HepG2 (cell line): Measurements from ENCODE around the gene LIME1. TPM values are rescaled to one million over a fixed set of nuclear protein-coding genes. Genes with fewer than 3 reads are reported as not detected.

Source experiments
- GZF1 ChIP-seq: sonication (generic); formaldehyde crosslinking; IDR thresholded peaks from 2 replicates; pipeline ENCODE4 v1.5.1; 2020; ENCODE audit warnings: mild to moderate bottlenecking, missing genetic modification reagents
- MYPOP ChIP-seq: sonication (generic); formaldehyde crosslinking; IDR thresholded peaks from 2 replicates; pipeline ENCODE4 v1.8.1; 2023; ENCODE audit warnings: mild to moderate bottlenecking, moderate library complexity, missing genetic modification reagents
- PTBP1 ChIP-seq: fragments of 200-400 bp; formaldehyde crosslinking; IDR thresholded peaks from 2 replicates; pipeline ENCODE4 v1.6.1; 2018; ENCODE audit warnings: low read length, low read depth; ENCODE audit not compliant: poor library complexity, severe bottlenecking
- RNF219 ChIP-seq: sonication (generic); formaldehyde crosslinking; IDR thresholded peaks from 2 replicates; pipeline ENCODE4 v1.5.0; 2020; ENCODE audit warnings: mild to moderate bottlenecking, missing genetic modification reagents
- SAFB2 ChIP-seq: sonication (generic); formaldehyde crosslinking; IDR thresholded peaks from 2 replicates; pipeline ENCODE4 v1.5.1; 2020; ENCODE audit warnings: missing genetic modification reagents, low read depth, mild to moderate bottlenecking, borderline replicate concordance
- TARDBP ChIP-seq: sonication (generic); formaldehyde crosslinking; IDR thresholded peaks from 2 replicates; pipeline ENCODE4 v1.8.0; 2022; ENCODE audit warnings: mild to moderate bottlenecking, missing genetic modification reagents
- TERF1 ChIP-seq: sonication (generic); formaldehyde crosslinking; IDR thresholded peaks from 2 replicates; pipeline ENCODE4 v1.8.0; 2022; ENCODE audit warnings: mild to moderate bottlenecking, missing genetic modification reagents, moderate library complexity
- XBP1 ChIP-seq: sonication (generic); formaldehyde crosslinking; IDR thresholded peaks from 2 replicates; pipeline ENCODE4 v1.5.0; 2020; ENCODE audit warnings: missing genetic modification reagents
- ZMAT5 ChIP-seq: sonication (generic); formaldehyde crosslinking; IDR thresholded peaks from 2 replicates; pipeline ENCODE4 v1.5.0; 2020; ENCODE audit warnings: mild to moderate bottlenecking, low read depth, missing genetic modification reagents, borderline replicate concordance
- ZNF12 ChIP-seq: sonication (generic); formaldehyde crosslinking; IDR thresholded peaks from 2 replicates; pipeline ENCODE4 v1.5.0; 2020; ENCODE audit warnings: missing genetic modification reagents
- ZNF205 ChIP-seq: IDR thresholded peaks from 2 replicates; pipeline ENCODE4 v1.6.1; 2018; ENCODE audit warnings: missing biosample characterization, missing genetic modification reagents
- ZNF275 ChIP-seq: sonication (generic); formaldehyde crosslinking; IDR thresholded peaks from 2 replicates; pipeline ENCODE4 v1.8.0; 2022; ENCODE audit warnings: missing genetic modification reagents, mild to moderate bottlenecking, inconsistent platforms, borderline replicate concordance
- ZNF496 ChIP-seq: sonication (generic); formaldehyde crosslinking; IDR thresholded peaks from 2 replicates; pipeline ENCODE4 v1.8.1; 2023; ENCODE audit warnings: mild to moderate bottlenecking, moderate library complexity, missing genetic modification reagents; ENCODE audit not compliant: insufficient replicate concordance
- ZNF512B ChIP-seq: sonication (generic); formaldehyde crosslinking; IDR thresholded peaks from 2 replicates; pipeline ENCODE4 v1.5.1; 2020; ENCODE audit warnings: missing genetic modification reagents, mild to moderate bottlenecking, borderline replicate concordance
- ZNF572 ChIP-seq: sonication (generic); formaldehyde crosslinking; IDR thresholded peaks from 2 replicates; pipeline ENCODE4 v1.5.1; 2020; ENCODE audit warnings: mild to moderate bottlenecking, missing genetic modification reagents
- ZNF607 ChIP-seq: sonication (generic); formaldehyde crosslinking; IDR thresholded peaks from 2 replicates; pipeline ENCODE4 v1.5.1; 2020; ENCODE audit warnings: missing genetic modification reagents, mild to moderate bottlenecking, borderline replicate concordance
- ZNF644 ChIP-seq: IDR thresholded peaks from 2 replicates; pipeline ENCODE4 v1.6.1; 2016; ENCODE audit warnings: low read depth
- ZNF713 ChIP-seq: sonication (generic); formaldehyde crosslinking; IDR thresholded peaks from 2 replicates; pipeline ENCODE4 v1.4.0; 2020; ENCODE audit warnings: mild to moderate bottlenecking, missing genetic modification reagents
- ZNF737 ChIP-seq: sonication (generic); formaldehyde crosslinking; IDR thresholded peaks from 2 replicates; pipeline ENCODE4 v1.5.0; 2020; ENCODE audit warnings: missing genetic modification reagents, mild to moderate bottlenecking, borderline replicate concordance
- polyA plus RNA-seq, 8 experiments: library from polyadenylated mRNA; depleted of rRNA in 3 of 8; stranded (reverse) in 7 of 8; unstranded in 1 of 8; fragments of >200 nt; fragmentation: Illumina TruSeq in 4 of 8; extraction: Trizol in 4 of 8; gene quantifications; 2 replicates each; pipeline versions ENCODE4 v1.2.1 to v1.2.3, GENCODE V29; 2011 to 2016; ENCODE audit warnings: low read depth in 4 of 8, missing spikeins in 1 of 8, mixed read lengths in 1 of 8; ENCODE audit not compliant: insufficient read depth in 1 of 8
- total RNA-seq, 5 experiments: library from RNA; depleted of rRNA; stranded (reverse); fragments of >200 nt; fragmentation: Illumina TruSeq; extraction: Trizol; gene quantifications; 2 replicates each; pipeline ENCODE4 v1.2.3, GENCODE V29; 2016; ENCODE audit warnings: low read depth in 1 of 5

LIME1 gene
- total and polyA plus RNA-seq, 2 of the 13 experiments (the other 11 are each of a cell fraction or from before 2014, with no cell fraction given), result 13.0 to 61.5 TPM

- TF ChIP-seq SAFB2 (CRISPR knock-in tag) (no peak; the same call in 1 of the 2 replicates), ZNF12 (no peak), ZNF205 (CRISPR knock-in tag) (no peak), ZNF644 (CRISPR knock-in tag) (no peak), ZNF512B (CRISPR knock-in tag) (no peak; the same call in 1 of the 2 replicates), RNF219 (CRISPR knock-in tag) (no peak), ZNF713 (CRISPR knock-in tag) (no peak), ZNF496 (CRISPR knock-in tag) (no peak), ZMAT5 (CRISPR knock-in tag) (no peak), TARDBP (no peak), ZNF572 (CRISPR knock-in tag) (no peak), GZF1 (CRISPR knock-in tag) (0 out of 2 replicates have a peak, but pooled peaks have one; percentile 54), PTBP1 (peak; percentile 83), ZNF275 (no peak), XBP1 (no peak), TERF1 (CRISPR knock-in tag) (peak; percentile 89; the same call in 1 of the 2 replicates), ZNF607 (CRISPR knock-in tag) (no peak), ZNF737 (CRISPR knock-in tag) (no peak), MYPOP (CRISPR knock-in tag) (peak; percentile 63; the same call in 1 of the 2 replicates)
Measured at GRCh38 chr20:63736893-63737694, 630 bp downstream of the LIME1 start (continued).
